NCI-H1105 (cell line): ENCODE results near the gene SH3PXD2B.
"Not testable (repeated sequence)": the region's sequence is repeated elsewhere in the genome, so short reads cannot be mapped to it uniquely, and the experiment has no call there.

Experiments used
- DNase-seq: peaks from one replicate; lab custom pipeline; 2025; lab: John Stamatoyannopoulos, UW

The SH3PXD2B gene

DNA sequence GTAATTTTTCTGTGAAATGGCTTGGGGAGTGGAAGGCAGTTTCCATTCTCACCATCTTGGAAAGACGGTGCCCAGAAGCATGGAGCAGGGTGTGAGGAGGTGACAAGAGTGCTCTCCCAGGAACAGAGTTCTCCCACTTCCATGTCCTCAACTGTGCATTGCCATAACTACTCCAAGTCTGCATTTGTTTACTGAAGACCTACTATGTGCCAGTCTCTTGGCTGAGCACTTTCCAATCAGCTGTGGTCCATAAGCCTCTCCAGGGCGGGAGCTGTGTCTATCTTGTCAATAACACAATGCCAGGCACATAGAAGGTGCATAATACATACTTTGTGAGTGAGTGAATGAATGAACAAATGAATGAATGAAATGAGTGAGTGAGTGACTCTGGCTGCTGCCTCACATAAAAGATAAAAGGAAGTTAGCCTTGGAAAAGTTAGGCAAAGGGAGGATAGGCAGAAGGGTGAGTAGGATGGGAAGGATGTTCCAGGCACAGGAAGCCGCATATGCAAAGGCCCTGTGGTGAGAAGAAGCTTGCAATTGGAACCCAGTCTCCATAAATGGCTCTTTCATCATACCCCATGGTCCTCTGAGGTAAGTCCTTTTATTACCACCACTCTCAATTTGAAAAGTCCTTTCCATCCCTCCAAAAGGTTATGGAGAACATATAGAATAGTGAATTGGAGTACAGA is 31.3 kb upstream of the SH3PXD2B start:
- no peak for DNase-seq

- DNase-seq: no peak
Measured at GRCh38 chr5:172484664-172485063, 30.3 kb upstream of the SH3PXD2B start.

DNA sequence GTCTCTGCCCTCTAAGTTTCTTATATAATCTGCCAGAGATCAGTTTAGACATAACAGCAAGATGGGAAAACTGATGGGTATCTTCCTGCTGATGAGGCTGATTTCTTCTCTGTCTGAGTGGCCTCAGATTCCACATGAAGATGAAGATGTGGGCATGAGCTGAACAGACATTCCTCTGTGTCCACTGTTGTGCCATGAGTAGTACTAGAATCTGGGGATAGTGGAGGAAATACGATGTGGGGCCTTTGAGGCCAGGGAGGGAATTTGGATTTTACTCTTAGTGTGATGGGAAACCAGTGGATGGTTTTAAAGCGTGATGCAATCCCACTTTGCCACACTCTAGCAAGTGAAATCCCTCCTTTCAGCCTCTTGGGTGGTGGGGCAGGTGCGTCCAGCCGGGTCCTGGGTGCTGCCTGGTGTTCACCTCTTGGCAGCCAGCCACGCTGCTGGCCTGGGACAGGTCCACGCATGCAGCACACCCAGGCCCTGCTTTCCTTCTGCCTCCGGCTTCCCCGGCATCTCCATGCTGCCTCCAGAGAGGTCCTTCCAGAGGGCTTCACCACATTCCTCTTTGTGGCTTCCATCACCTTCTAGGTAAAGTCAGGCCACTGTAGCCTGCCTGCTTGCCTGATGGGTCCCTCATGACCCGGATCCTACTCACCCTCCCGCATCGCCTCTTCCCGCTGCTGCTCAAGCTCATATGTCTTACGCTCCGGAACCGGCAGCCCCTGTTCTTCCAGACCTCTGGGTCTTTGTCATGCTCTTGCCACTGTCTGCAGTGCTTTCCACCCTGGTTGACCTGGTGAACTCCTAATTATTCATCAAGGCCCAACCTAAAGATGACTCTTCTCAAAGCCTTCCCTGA is 28.1 kb upstream of the SH3PXD2B start:
- DNase-seq: peak; percentile 42

- no peak for DNase-seq
Measured at GRCh38 chr5:172481011-172481800, 26.9 kb upstream of the SH3PXD2B start.

DNA sequence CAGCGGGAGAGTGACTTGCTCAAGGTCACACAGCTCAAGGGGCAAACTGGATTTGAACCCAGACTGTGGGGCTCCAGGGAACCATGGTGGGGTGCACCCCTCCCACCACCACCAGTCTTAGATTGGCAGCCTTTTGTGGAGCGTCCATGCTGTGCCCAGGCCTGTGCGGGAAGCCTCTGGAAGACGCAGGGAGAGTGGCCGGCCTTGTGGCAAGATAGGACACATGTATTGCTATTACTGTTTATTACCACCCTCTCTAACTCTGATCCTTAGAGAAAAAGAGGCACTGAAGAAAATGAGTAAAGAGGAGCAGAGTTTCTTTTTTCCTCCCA is 25.4 kb upstream of the SH3PXD2B start:
- DNase-seq: no peak

DNA sequence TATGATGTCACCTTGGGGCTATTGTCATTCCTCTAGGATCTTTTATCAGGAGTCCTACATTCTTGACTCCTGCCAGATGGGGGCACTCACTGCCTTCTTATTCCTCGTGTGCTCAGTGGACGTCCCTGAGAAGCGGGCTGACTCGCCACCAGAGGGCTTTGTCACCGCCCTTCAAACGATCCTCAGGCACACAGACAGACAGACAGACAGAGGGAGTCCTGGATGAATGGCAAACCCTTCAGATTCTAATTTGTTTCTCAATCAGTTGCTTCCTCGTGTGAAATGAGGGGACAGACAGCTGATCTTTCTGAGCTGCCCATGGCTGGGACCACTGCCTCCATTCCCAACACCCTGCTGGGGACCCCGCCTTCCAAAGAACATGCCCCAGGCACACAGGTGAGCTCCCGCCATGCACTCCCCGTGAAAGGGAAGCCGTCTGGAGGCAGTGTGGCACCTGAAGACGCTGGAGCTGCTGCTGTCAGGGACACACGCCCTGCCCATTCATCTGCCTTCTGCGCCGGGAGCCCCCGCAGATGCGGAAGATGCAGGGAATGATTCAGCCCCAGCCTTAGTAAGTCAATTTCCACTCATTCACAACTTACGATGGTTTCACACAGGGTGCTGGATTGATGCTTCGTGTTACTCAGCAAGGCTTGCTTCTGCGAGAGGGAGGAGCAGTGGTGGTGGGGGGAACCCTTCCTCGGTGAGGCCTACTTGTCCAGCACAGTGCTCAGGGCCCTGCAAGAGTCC is 24.9 kb upstream of the SH3PXD2B start:
- DNase-seq: peak; percentile 21

GRCh38 chr5:172478695-172479033 is 24.3 kb upstream of the SH3PXD2B start:
- DNase-seq: not testable (repeated sequence)

DNA sequence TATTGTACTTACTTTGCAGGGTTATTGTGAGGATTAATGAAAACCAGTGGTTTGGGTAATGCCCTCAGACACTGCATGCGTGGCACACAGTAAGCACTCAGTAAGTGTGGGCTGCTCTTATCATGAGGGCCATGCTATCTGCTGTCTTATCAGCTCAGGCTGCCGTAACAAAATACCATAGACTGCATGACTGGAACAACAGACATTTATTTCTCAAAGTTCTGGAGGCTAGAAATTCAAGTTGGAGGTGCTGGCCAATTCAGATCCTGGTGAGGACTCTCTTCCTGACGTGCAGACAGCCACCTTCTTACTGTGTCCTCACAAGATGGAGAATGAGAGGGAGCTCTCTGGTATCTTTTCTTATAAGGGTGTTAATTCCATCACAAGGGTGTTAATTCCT is 23.9 kb upstream of the SH3PXD2B start:
- no peak for DNase-seq

DNA sequence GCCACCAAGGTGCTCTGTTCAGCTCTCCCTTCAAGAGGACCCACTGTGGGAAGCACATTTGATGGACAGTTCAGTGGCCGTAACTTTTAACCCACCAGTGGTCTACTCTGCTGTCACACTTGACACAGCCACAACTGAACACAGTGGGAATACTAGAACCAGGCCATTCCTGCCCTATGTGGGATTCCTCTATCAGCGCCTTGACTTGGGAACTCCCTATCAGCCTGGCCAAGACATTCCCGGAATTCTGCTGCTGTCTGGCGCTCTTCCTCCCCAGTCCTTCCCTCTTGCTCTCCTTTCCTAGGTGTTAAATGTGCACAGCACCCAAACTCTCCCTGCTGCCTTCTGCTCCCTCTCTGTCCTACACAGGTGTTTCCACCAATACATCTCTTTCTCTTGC is 23.1 kb upstream of the SH3PXD2B start:
- no peak for DNase-seq

DNA sequence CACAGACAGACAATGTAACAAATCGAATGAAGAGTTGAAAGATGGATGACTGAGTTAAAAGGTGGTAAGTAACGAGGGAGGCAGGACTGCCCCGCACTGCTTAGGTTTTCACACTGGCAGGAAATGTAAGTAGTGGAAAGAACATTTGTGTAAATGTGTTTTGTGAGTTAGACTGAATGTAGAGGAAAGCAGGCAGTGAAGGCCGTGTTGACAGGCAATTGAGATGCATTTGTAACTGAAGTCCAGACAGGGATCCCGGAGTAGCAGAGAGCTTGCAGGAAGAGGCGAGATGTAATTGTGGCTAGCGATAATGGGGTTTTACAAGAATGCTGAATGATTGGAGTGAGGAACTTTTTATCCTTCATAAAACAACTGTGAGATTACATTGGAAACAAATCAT is 20.0 kb upstream of the SH3PXD2B start:
- DNase-seq: no peak

DNA sequence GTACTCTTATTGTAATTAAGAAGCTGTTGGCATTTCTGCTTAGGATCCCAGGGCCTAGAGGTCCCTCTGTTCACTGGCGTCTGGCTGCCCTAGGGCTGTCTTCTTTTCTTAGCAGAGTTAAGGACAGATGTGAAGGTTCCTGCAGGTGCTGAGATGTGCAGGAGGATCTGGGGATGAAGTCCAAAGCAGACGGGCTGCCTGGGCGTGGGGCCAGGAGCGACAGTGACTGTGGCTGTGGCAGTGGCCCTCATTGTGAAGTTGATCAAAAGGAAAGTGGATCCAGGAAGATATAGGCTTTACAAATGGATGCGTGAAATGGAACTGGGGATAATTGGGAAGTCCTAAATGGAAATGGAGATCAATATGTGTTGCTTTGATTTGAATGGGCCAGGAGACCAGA is 19.1 kb upstream of the SH3PXD2B start:
- DNase-seq: no peak

- no peak for DNase-seq
Measured at GRCh38 chr5:172469697-172470096, 15.4 kb upstream of the SH3PXD2B start.

DNA sequence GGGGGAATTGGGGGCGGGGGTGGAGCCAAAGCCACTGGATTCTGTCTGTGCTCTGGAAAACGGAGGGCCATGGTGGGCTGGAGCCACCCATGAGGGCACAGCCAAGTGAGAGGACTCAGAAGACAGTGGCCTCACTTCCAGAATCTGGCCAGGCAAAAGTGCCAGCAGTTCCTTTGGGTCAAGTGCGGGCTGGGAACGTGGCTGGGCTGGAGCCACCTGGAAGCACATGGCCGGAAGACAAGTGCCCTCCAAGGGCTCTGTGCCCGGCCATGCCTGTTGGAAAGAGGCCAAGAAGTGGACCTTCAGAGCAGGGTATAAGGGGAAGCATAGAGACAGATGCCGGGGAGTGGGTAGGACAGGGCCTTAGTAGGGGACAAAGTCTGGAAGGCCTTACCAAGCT is 11.7 kb upstream of the SH3PXD2B start:
- no peak for DNase-seq

DNA sequence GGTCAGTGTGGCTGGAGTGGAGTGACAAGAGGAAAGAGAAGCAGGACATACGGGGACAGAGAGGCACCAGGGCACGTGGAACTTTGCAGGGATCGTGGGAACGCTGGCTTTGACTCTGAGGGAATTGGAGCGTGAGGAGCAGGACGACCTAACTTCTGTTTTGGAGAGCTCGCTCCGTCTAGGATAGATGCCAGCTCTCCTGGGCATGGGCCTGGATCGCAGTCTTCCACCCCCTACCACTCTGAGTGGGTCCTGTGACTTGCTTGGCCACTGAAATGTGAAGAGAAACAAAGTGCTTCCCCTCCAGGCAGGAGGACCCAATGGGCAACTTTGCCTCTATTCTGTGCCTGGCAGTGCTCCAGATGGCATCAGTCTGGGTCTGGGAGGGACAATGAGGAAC is 8.7 kb upstream of the SH3PXD2B start:
- no peak for DNase-seq

DNA sequence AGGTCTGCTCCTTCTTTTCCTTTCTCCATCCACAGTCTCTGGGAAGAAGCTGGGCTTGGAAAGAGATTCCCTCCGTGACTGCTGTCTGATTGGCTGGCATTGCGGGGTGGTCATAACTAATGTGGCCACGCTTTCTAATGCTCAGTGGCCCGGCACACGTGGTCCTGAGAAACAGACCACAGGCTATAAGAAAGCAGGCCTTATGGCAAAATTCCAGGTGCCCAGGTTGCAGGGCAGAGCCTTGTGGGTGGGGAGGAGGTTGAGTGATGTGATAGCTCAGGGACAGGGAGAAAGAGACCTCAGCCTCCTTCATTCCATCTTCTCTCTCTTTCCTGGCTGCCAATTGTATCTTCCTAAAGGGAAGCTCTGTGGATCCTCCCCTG is 5.4 kb upstream of the SH3PXD2B start:
- DNase-seq: no peak

GRCh38 chr5:172458976-172459782 is 4.9 kb upstream of the SH3PXD2B start:
- DNase-seq: no peak

DNA sequence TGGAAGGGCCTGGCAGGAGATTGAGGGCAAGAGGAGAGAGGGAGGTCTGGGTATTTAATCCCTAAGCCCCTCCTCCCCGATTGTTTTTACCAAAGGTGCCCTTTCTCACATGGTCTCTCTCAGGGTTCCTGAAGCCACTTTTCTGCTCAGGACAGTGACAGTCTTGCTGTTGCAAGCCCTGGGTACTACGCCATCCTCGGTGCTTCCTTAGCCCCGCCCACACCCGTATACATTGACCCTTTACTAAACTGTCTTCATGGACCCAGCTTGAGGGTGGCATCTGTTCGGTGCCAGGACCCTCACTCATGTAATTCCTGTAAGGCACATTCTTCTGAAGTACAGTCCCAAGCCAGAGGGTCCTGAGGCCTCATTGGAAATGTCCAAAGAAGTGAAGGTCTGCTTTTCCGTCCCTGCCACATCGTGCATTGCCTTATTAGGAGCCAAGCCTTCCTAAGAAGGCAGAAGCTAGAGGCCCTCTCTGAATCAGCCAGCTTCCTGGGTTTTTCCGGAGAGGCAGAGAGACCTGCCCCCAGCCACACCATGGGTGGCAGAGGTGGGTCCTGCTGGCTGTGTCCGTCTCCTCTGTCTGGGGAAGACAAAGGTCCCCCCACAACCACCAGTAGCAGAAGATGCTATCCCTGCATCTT is 1.9 kb upstream of the SH3PXD2B start:
- no peak for DNase-seq

GRCh38 chr5:172455511-172456061 is 1.3 kb upstream of the SH3PXD2B start:
- DNase-seq: no peak

- no peak for DNase-seq
Measured at GRCh38 chr5:172455087-172455381, 709 bp upstream of the SH3PXD2B start.

- DNase-seq: no peak
Measured at GRCh38 chr5:172453986-172454357, 353 bp downstream of the SH3PXD2B start.
